ENCODE data around the gene POLD4. TPM values are rescaled to one million over a fixed set of nuclear protein-coding genes. Genes with fewer than 3 reads are reported as not detected.

Gene POLD4
- total RNA-seq, 1 donor from 2014 or later, result 87.5 TPM

GRCh38 chr11:67303132-67303834 is 50.1 kb downstream of the POLD4 start, which contains the start of gene SSH3:
Gene SSH3, plus strand, starts transcription at chr11:67303530. Its CDS starts 96 bp downstream, at chr11:67303626.
- peak; percentile 76 for DNase-seq (ENCODE audit: low spot score)

GRCh38 chr11:67302571-67303131 is 50.7 kb downstream of the POLD4 start:
- no peak for DNase-seq (ENCODE audit: low spot score)

- DNase-seq (ENCODE audit: low spot score), result no peak
Observed at GRCh38 chr11:67301951-67302516, 51.3 kb downstream of the POLD4 start.

- no peak for DNase-seq (ENCODE audit: low spot score)
Observed at GRCh38 chr11:67301313-67301921, 51.9 kb downstream of the POLD4 start.

Other genes starting within 250 kb of the POLD4 start
- gene KDM2A, start 234.3 kb downstream of the POLD4 start, total RNA-seq, result 76.9 TPM
- gene GRK2, start 87.1 kb downstream of the POLD4 start, total RNA-seq, result 86.1 TPM
- gene ANKRD13D, start 64.2 kb downstream of the POLD4 start, total RNA-seq, result 80.5 TPM
- gene SSH3, start 50.0 kb downstream of the POLD4 start, total RNA-seq, result 107 TPM
- 4.0 TPM for gene CLCF1, start 20.1 kb upstream of the POLD4 start, total RNA-seq
- gene RAD9A, start 38.4 kb upstream of the POLD4 start, total RNA-seq, result 45.0 TPM
- gene PPP1CA, start 48.3 kb upstream of the POLD4 start, total RNA-seq, result 140 TPM
- 10.6 TPM for gene TBC1D10C, start 50.5 kb upstream of the POLD4 start, total RNA-seq
- gene CARNS1, start 62.1 kb upstream of the POLD4 start, total RNA-seq, result 78.4 TPM
- 39.7 TPM for gene RPS6KB2, start 74.9 kb upstream of the POLD4 start, total RNA-seq
- gene PTPRCAP, start 84.1 kb upstream of the POLD4 start, total RNA-seq, result 14.7 TPM
- gene CORO1B, start 89.9 kb upstream of the POLD4 start, total RNA-seq, result 181 TPM
- not detected for gene GPR152, start 99.2 kb upstream of the POLD4 start, total RNA-seq
- 3.8 TPM for gene CABP4, start 101.8 kb upstream of the POLD4 start, total RNA-seq
- gene TMEM134, start 115.7 kb upstream of the POLD4 start, total RNA-seq, result 75.1 TPM
- gene AIP, start 129.5 kb upstream of the POLD4 start, total RNA-seq, result 94.2 TPM
- 51.0 TPM for gene PITPNM1, start 151.8 kb upstream of the POLD4 start, total RNA-seq
- gene CDK2AP2, start 154.6 kb upstream of the POLD4 start, total RNA-seq, result 95.5 TPM
- gene CABP2, start 169.9 kb upstream of the POLD4 start, total RNA-seq, result not detected
- gene GSTP1, start 230.3 kb upstream of the POLD4 start, total RNA-seq, result 1,142 TPM